CD4-positive, alpha-beta T cell (primary cell): Measurements from ENCODE around the gene ULK4. TPM values are rescaled to one million over a fixed set of nuclear protein-coding genes. Genes with fewer than 3 reads are reported as not detected.

Source experiments
- ATAC-seq: fragments of 200-7000 bp; cut with Tn5 transposase; one replicate; pipeline ENCODE4 v1.10.0; 2022; ENCODE audit warnings: mild to moderate bottlenecking; ENCODE audit not compliant: poor library complexity
- CTCF ChIA-PET: fragments of 350-600 bp; sonication (Branson Sonifier 250); formaldehyde crosslinking; loops from one replicate; lab custom pipeline; 2021; ENCODE audit warnings: antibody characterized with exemption, inconsistent platforms; lab: Charles Lee
- POLR2A ChIA-PET: fragments of 350-600 bp; sonication (Branson Sonifier 250); formaldehyde crosslinking; loops from one replicate; lab custom pipeline; 2021; ENCODE audit warnings: antibody characterized with exemption, inconsistent platforms; lab: Charles Lee
- DNase-seq, 14 experiments: peaks; one replicate each; pipeline ENCODE4 v3.0.0-alpha.2; 2013 to 2020; ENCODE audit warnings: mixed read lengths in 2 of 14
- H3K27ac ChIP-seq, 2 donors: one replicate each; pipeline versions ENCODE4 v1.5.1 to v1.7.0; 2013; ENCODE audit warnings: low read length in 2 of 2, low read depth in 1 of 2, mild to moderate bottlenecking in 1 of 2
- H3K27me3 ChIP-seq, 2 experiments: 1 replicate in 1 of 2; 2 replicates in 1 of 2; pipeline versions ENCODE4 v1.6.1 to v1.7.0; 2013; ENCODE audit warnings: low read length in 2 of 2, control low read depth in 1 of 2, mild to moderate bottlenecking in 1 of 2, moderate library complexity in 1 of 2; ENCODE audit not compliant: insufficient read depth in 2 of 2, control insufficient read depth in 1 of 2
- H3K36me3 ChIP-seq: one replicate; pipeline ENCODE4 v1.6.1; 2013; ENCODE audit warnings: low read length, control low read depth; ENCODE audit not compliant: insufficient read depth
- H3K4me1 ChIP-seq: one replicate; pipeline ENCODE4 v1.6.1; 2013; ENCODE audit warnings: low read length, control low read depth; ENCODE audit not compliant: insufficient read depth
- H3K4me3 ChIP-seq: one replicate; pipeline ENCODE4 v1.5.1; 2013; ENCODE audit warnings: mild to moderate bottlenecking, low read length, moderate library complexity
- H3K9me3 ChIP-seq, 2 experiments: 1 replicate in 1 of 2; 2 replicates in 1 of 2; pipeline versions ENCODE4 v1.6.1 to v1.7.0; 2013; ENCODE audit warnings: low read length in 2 of 2, mild to moderate bottlenecking in 2 of 2, control low read depth in 1 of 2, moderate library complexity in 1 of 2; ENCODE audit not compliant: control insufficient read depth in 1 of 2, insufficient read depth in 1 of 2
- H3K27ac Mint-ChIP-seq: one replicate; pipeline ENCODE4 v1.8.0; 2020; ENCODE audit warnings: mixed read lengths
- H3K27me3 Mint-ChIP-seq: one replicate; pipeline ENCODE4 v1.8.0; 2021; ENCODE audit warnings: mixed read lengths
- H3K36me3 Mint-ChIP-seq: one replicate; pipeline ENCODE4 v1.8.0; 2021; ENCODE audit warnings: low read depth, mixed read lengths
- H3K4me1 Mint-ChIP-seq: one replicate; pipeline ENCODE4 v1.8.0; 2021; ENCODE audit warnings: low read depth, mixed read lengths
- H3K4me3 Mint-ChIP-seq: one replicate; pipeline ENCODE4 v1.8.0; 2020; ENCODE audit warnings: mild to moderate bottlenecking, mixed read lengths
- H3K9me3 Mint-ChIP-seq: one replicate; pipeline ENCODE4 v1.8.0; 2020; ENCODE audit warnings: mixed read lengths
- CTCF ChIP-seq: fragments of 200-600 bp; IDR thresholded peaks from one replicate; pipeline ENCODE4 v1.8.0; 2022; ENCODE audit warnings: antibody characterized with exemption, mild to moderate bottlenecking
- intact Hi-C, 2 experiments: fragments of 100-400 bp; cut with DNase I in 1 of 2; cut with micrococcal nuclease in 1 of 2; formaldehyde crosslinking; loops; one replicate each; pipeline versions ENCODE4 v1.15.1 to v1.9.0; 2023 to 2025; cut with DNase I, micrococcal nuclease
- total RNA-seq, 174 experiments: library from RNA in 2 of 174; stranded (reverse) in 2 of 174; gene quantifications; one replicate each; pipeline ENCODE4 v1.2.3 and lab custom pipeline; 2021 to 2026

The ULK4 gene
- total RNA-seq, 2 experiments from 2014 or later, result 23.8 to 28.6 TPM

GRCh38 chr3:41583014-41583413 is 378.9 kb downstream of the ULK4 start:
- Histone ChIP-seq H3K4me3 (no peak overlapping the region), H3K4me1 (no peaks in the 10 kb centered on the region), H3K36me3 (no peaks in the 10 kb centered on the region), H3K27me3 (no peaks in the 10 kb centered on the region), H3K27ac (no peak overlapping the region), H3K9me3 (no peaks in the 10 kb centered on the region)
- no peak for TF ChIP-seq CTCF
- no peaks in the 10 kb centered on the region for H3K9me3 Mint-ChIP-seq
- ChIA-PET POLR2A (no interaction called here), CTCF (no interaction called here)
- no peak overlapping the region for H3K27ac Mint-ChIP-seq
- no peaks in the 10 kb centered on the region for H3K4me1 Mint-ChIP-seq
- no peaks in the 10 kb centered on the region for H3K27me3 Mint-ChIP-seq
- H3K36me3 Mint-ChIP-seq, result peaks cover 9% of the 10 kb centered on the region
- ATAC-seq, result no peak
- intact Hi-C loops, result no loop called here
- no peak overlapping the region for H3K4me3 Mint-ChIP-seq
- DNase-seq, result no peak

GRCh38 chr3:41581700-41582099 is 380.2 kb downstream of the ULK4 start:
- H3K4me1 Mint-ChIP-seq, result no peaks in the 10 kb centered on the region
- no peak overlapping the region for H3K27ac Mint-ChIP-seq
- POLR2A ChIA-PET, result no interaction called here

GRCh38 chr3:41580274-41580959 is 381.5 kb downstream of the ULK4 start:
- H3K9me3 Mint-ChIP-seq, result no peaks in the 10 kb centered on the region
- H3K36me3 Mint-ChIP-seq, result peaks cover 9% of the 10 kb centered on the region
- no peak overlapping the region for H3K4me3 ChIP-seq
- no peak overlapping the region for H3K27ac Mint-ChIP-seq
- no peaks in the 10 kb centered on the region for H3K9me3 ChIP-seq
- TF ChIP-seq CTCF, result no peak
- ATAC-seq (no peak), DNase-seq (no peak)
- no peaks in the 10 kb centered on the region for H3K4me1 ChIP-seq
- ChIA-PET CTCF (no interaction called here), POLR2A (interaction anchor here (0.6 kb wide), 1 partner anchor 22 kb away, joined by 6 read pairs; no protein-coding TSS in a partner anchor)
- no peaks in the 10 kb centered on the region for H3K36me3 ChIP-seq
- no peak overlapping the region for H3K4me3 Mint-ChIP-seq
- H3K27me3 ChIP-seq, result no peaks in the 10 kb centered on the region
- no peaks in the 10 kb centered on the region for H3K27me3 Mint-ChIP-seq
- H3K27ac ChIP-seq, result no peak overlapping the region
- intact Hi-C loops, result no loop called here
- H3K4me1 Mint-ChIP-seq, result no peaks in the 10 kb centered on the region

More at GRCh38 chr3:41581700-41582099, 380.2 kb downstream of the ULK4 start:
- Mint-ChIP-seq H3K4me3 (no peak overlapping the region), H3K9me3 (no peaks in the 10 kb centered on the region), H3K36me3 (peaks cover 9% of the 10 kb centered on the region), H3K27me3 (no peaks in the 10 kb centered on the region)
- ATAC-seq (no peak), DNase-seq (no peak)
- Histone ChIP-seq H3K27me3 (no peaks in the 10 kb centered on the region), H3K36me3 (no peaks in the 10 kb centered on the region), H3K27ac (no peak overlapping the region), H3K9me3 (no peaks in the 10 kb centered on the region), H3K4me1 (no peaks in the 10 kb centered on the region), H3K4me3 (no peak overlapping the region)
- CTCF ChIA-PET, result no interaction called here
- intact Hi-C loops, result no loop called here
- no peak for TF ChIP-seq CTCF
